Measurements from ENCODE around the gene BPIFA1. TPM values are rescaled to one million over a fixed set of nuclear protein-coding genes. Genes with fewer than 3 reads are reported as not detected.

The BPIFA1 gene
- total RNA-seq (ENCODE audit: low replicate concordance), result not detected in 2 replicates

GRCh38 chr20:33235696-33236095 lies at the start of gene BPIFA1:
Gene BPIFA1 (plus strand): TSS chr20:33235996. CDS start chr20:33237712, 1,716 bp downstream.

GRCh38 chr20:33217052-33217451 lies 18.7 kb upstream of the BPIFA1 start, which contains the start of gene BPIFA3:
Gene BPIFA3 (plus strand): TSS chr20:33217352. CDS start chr20:33217537, 185 bp downstream.

GRCh38 chr20:33282991-33283555 lies 47.3 kb downstream of the BPIFA1 start, which contains the start of gene BPIFB1:
Gene BPIFB1 (plus strand): TSS chr20:33283214. CDS start chr20:33286074, 2,860 bp downstream.

Other genes with a start within 250 kb of the BPIFA1 start
- not detected in 2 replicates for gene SUN5, start 231.6 kb upstream of the BPIFA1 start, total RNA-seq (ENCODE audit: low replicate concordance)
- gene BPIFB2, start 228.3 kb upstream of the BPIFA1 start, total RNA-seq (ENCODE audit: low replicate concordance), result not detected in 2 replicates
- not detected in 2 replicates for gene BPIFB6, start 204.3 kb upstream of the BPIFA1 start, total RNA-seq (ENCODE audit: low replicate concordance)
- gene BPIFB3, start 182.1 kb upstream of the BPIFA1 start, total RNA-seq (ENCODE audit: low replicate concordance), result not detected in 2 replicates
- gene BPIFB4, start 156.4 kb upstream of the BPIFA1 start, total RNA-seq (ENCODE audit: low replicate concordance), result 0.23 TPM in 1 of 2 replicates, not detected in the other
- not detected in 2 replicates for gene BPIFA2, start 67.8 kb upstream of the BPIFA1 start, total RNA-seq (ENCODE audit: low replicate concordance)
- gene BPIFA3, start 18.6 kb upstream of the BPIFA1 start, total RNA-seq (ENCODE audit: low replicate concordance), result not detected in 2 replicates
- not detected in 2 replicates for gene BPIFB1, start 47.2 kb downstream of the BPIFA1 start, total RNA-seq (ENCODE audit: low replicate concordance)
- 19.5 and 20.0 TPM in 2 replicates for gene CDK5RAP1, start 165.5 kb downstream of the BPIFA1 start, total RNA-seq (ENCODE audit: low replicate concordance)
- gene SNTA1, start 207.8 kb downstream of the BPIFA1 start, total RNA-seq (ENCODE audit: low replicate concordance), result 27.0 and 40.6 TPM in 2 replicates